ENCODE results near the gene HES3. TPM values are rescaled to one million over a fixed set of nuclear protein-coding genes. Genes with fewer than 3 reads are reported as not detected.

The HES3 gene
- total and polyA plus RNA-seq, 10 of the 15 experiments (the other 5 are each of a cell fraction or from before 2014, with no cell fraction given), result not detected

- Histone ChIP-seq H2AFZ (ENCODE audit: control insufficient read depth, low read depth, low read length) (no peak overlapping the region), H3K9ac (ENCODE audit: control insufficient read depth, insufficient read depth, low read length) (no peak overlapping the region), H3K36me3 (ENCODE audit: control insufficient read depth in 2 of 2, insufficient read depth in 2 of 2, low read length in 1 of 2) (no peaks in the 10 kb centered on the region), H4K20me1 (ENCODE audit: control insufficient read depth, insufficient read depth) (no peaks in the 10 kb centered on the region), H3K79me2 (ENCODE audit: control insufficient read depth, insufficient read depth, low read length) (no peaks in the 10 kb centered on the region), H3K4me1 (ENCODE audit: control insufficient read depth, insufficient read depth, low read length) (peaks cover 5% of the 10 kb centered on the region), H3K27me3 (replicated peaks in 1 of 2; ENCODE audit: control insufficient read depth in 2 of 2, insufficient read depth in 2 of 2, low read length in 1 of 2) (peaks cover 17 to 25% of the 10 kb centered on the region in 2 experiments), H3K9me3 (replicated peaks; ENCODE audit: control insufficient read depth, insufficient read depth, low read length) (no peaks in the 10 kb centered on the region), H3K4me3 (no peak overlapping the region), H3K4me2 (ENCODE audit: control insufficient read depth, insufficient read depth) (no peak overlapping the region), H3K27ac (ENCODE audit: control insufficient read depth, insufficient read depth) (no peak overlapping the region)
- in situ Hi-C loops (cut with MboI), result loop anchor here (5.0 kb wide), 1 partner anchor 103 kb away; no protein-coding TSS in a partner anchor
- intact Hi-C loops (cut with micrococcal nuclease; ENCODE audit: unreplicated experiment), result no loop called here
- ChIA-PET POLR2A (interaction anchor here (0.6 kb wide), 1 partner anchor 15 kb away, joined by 3 read pairs; no protein-coding TSS in a partner anchor), CTCF (interaction anchor here (0.6 to 5.2 kb wide), 7 partner anchors 39 to 193 kb away, joined by 3 to 47 read pairs (median 4); partner anchors contain the start of gene RNF207), RAD21 (ENCODE audit: unreplicated experiment) (interaction anchor here (0.5 to 4.0 kb wide), 9 partner anchors 8 to 251 kb away, joined by 3 to 32 read pairs (median 5); partner anchors contain the start of genes ACOT7, ICMT and RNF207), SMC1A (ENCODE audit: uncharacterized antibody, unreplicated experiment) (interaction anchor here (0.6 kb wide), 1 partner anchor 136 kb away, joined by 4 read pairs; no protein-coding TSS in a partner anchor)
- no TSS peak for BruUV-seq (replicated peaks)
- no peak for ATAC-seq
- WGBS (ENCODE audit: insufficient coverage, insufficient replicate concordance, low lambda C conversion rate, missing lambda C conversion rate), result 4% methylated on average over 21 of the region's 24 CpGs
- DNase-seq (ENCODE audit: low read depth, low spot score), result no peak
- FAIRE-seq, result no peak
- TF ChIP-seq MYB (IDR thresholded peaks at IDR 0.05; ENCODE audit: borderline replicate concordance, low read depth, low read length), result no peak
- TF ChIP-seq PAX8 (IDR thresholded peaks at IDR 0.05), result no peak
- TF ChIP-seq, protein P1, sequence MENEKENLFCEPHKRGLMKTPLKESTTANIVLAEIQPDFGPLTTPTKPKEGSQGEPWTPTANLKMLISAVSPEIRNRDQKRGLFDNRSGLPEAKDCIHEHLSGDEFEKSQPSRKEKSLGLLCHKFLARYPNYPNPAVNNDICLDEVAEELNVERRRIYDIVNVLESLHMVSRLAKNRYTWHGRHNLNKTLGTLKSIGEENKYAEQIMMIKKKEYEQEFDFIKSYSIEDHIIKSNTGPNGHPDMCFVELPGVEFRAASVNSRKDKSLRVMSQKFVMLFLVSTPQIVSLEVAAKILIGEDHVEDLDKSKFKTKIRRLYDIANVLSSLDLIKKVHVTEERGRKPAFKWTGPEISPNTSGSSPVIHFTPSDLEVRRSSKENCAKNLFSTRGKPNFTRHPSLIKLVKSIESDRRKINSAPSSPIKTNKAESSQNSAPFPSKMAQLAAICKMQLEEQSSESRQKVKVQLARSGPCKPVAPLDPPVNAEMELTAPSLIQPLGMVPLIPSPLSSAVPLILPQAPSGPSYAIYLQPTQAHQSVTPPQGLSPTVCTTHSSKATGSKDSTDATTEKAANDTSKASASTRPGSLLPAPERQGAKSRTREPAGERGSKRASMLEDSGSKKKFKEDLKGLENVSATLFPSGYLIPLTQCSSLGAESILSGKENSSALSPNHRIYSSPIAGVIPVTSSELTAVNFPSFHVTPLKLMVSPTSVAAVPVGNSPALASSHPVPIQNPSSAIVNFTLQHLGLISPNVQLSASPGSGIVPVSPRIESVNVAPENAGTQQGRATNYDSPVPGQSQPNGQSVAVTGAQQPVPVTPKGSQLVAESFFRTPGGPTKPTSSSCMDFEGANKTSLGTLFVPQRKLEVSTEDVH (IDR thresholded peaks at IDR 0.05; ENCODE audit: low read depth, partially characterized antibody), result no peak
- TF ChIP-seq KLF5 (IDR thresholded peaks at IDR 0.05; ENCODE audit: partially characterized antibody), result no peak
- TF ChIP-seq CBFB (IDR thresholded peaks at IDR 0.05; ENCODE audit: low read depth), result no peak
- TF ChIP-seq, protein P2, sequence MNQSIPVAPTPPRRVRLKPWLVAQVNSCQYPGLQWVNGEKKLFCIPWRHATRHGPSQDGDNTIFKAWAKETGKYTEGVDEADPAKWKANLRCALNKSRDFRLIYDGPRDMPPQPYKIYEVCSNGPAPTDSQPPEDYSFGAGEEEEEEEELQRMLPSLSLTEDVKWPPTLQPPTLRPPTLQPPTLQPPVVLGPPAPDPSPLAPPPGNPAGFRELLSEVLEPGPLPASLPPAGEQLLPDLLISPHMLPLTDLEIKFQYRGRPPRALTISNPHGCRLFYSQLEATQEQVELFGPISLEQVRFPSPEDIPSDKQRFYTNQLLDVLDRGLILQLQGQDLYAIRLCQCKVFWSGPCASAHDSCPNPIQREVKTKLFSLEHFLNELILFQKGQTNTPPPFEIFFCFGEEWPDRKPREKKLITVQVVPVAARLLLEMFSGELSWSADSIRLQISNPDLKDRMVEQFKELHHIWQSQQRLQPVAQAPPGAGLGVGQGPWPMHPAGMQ (IDR thresholded peaks at IDR 0.05; ENCODE audit: borderline replicate concordance), result no peak
- TF ChIP-seq ZNF622 (IDR thresholded peaks at IDR 0.05), result no peak
- TF ChIP-seq ZSCAN29 (IDR thresholded peaks at IDR 0.05), result no peak
- no peak for TF ChIP-seq CBX3 (IDR thresholded peaks at IDR 0.05; ENCODE audit: borderline replicate concordance, low read depth)
- TF ChIP-seq, protein P3, sequence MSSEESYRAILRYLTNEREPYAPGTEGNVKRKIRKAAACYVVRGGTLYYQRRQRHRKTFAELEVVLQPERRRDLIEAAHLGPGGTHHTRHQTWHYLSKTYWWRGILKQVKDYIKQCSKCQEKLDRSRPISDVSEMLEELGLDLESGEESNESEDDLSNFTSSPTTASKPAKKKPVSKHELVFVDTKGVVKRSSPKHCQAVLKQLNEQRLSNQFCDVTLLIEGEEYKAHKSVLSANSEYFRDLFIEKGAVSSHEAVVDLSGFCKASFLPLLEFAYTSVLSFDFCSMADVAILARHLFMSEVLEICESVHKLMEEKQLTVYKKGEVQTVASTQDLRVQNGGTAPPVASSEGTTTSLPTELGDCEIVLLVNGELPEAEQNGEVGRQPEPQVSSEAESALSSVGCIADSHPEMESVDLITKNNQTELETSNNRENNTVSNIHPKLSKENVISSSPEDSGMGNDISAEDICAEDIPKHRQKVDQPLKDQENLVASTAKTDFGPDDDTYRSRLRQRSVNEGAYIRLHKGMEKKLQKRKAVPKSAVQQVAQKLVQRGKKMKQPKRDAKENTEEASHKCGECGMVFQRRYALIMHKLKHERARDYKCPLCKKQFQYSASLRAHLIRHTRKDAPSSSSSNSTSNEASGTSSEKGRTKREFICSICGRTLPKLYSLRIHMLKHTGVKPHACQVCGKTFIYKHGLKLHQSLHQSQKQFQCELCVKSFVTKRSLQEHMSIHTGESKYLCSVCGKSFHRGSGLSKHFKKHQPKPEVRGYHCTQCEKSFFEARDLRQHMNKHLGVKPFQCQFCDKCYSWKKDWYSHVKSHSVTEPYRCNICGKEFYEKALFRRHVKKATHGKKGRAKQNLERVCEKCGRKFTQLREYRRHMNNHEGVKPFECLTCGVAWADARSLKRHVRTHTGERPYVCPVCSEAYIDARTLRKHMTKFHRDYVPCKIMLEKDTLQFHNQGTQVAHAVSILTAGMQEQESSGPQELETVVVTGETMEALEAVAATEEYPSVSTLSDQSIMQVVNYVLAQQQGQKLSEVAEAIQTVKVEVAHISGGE (CRISPR knock-in tag; IDR thresholded peaks at IDR 0.05), result no peak
- no peak for TF ChIP-seq USF1 (IDR thresholded peaks at IDR 0.05; ENCODE audit: borderline replicate concordance, extremely low read length, insufficient read depth, low read depth, low read length)
- TF ChIP-seq CHD4 (IDR thresholded peaks at IDR 0.05), result no peak
- TF ChIP-seq RELB (IDR thresholded peaks at IDR 0.05; ENCODE audit: low read depth), result no peak
Observed at GRCh38 chr1:6244401-6245049, 546 bp downstream of the HES3 start.

Data from GM12878 (cell line).